CD14-positive monocyte (primary cell): ENCODE data around the gene MPDU1. TPM values are rescaled to one million over a fixed set of nuclear protein-coding genes. Genes with fewer than 3 reads are reported as not detected.

Experiments
- DNase-seq, 3 donors: peaks; one replicate each; pipeline ENCODE4 v3.0.0-alpha.2; 2011 to 2022
- H2AFZ ChIP-seq: 2 replicates; pipeline ENCODE4 v1.6.0; 2012; ENCODE audit warnings: mild to moderate bottlenecking, low read depth, low read length, inconsistent platforms; ENCODE audit not compliant: insufficient read depth, poor library complexity, severe bottlenecking
- H3K27ac ChIP-seq, 2 donors: 1 replicate in 1 of 2; 2 replicates in 1 of 2; pipeline ENCODE4 v1.5.1; 2012 to 2013; ENCODE audit warnings: low read length in 2 of 2, control low read depth in 1 of 2, inconsistent platforms in 1 of 2, low read depth in 1 of 2, mild to moderate bottlenecking in 1 of 2
- H3K27me3 ChIP-seq, 2 donors: one replicate each; pipeline versions ENCODE4 v1.6.0 to v1.6.1; 2011 to 2013; ENCODE audit warnings: low read length in 2 of 2; ENCODE audit not compliant: control insufficient read depth in 2 of 2, insufficient read depth in 2 of 2
- H3K36me3 ChIP-seq, 2 donors: replicated peaks in 1 of 2; 1 replicate in 1 of 2; 2 replicates in 1 of 2; pipeline versions ENCODE4 v1.5.1 to v1.6.1; 2012 to 2013; ENCODE audit warnings: low read length in 2 of 2, control low read depth in 1 of 2, inconsistent platforms in 1 of 2, mild to moderate bottlenecking in 1 of 2; ENCODE audit not compliant: insufficient read depth in 2 of 2, control insufficient read depth in 1 of 2
- H3K4me1 ChIP-seq, 2 donors: 1 replicate in 1 of 2; 2 replicates in 1 of 2; pipeline versions ENCODE4 v1.5.1 to v1.6.1; 2012 to 2013; ENCODE audit warnings: low read length in 2 of 2, control low read depth in 1 of 2, inconsistent platforms in 1 of 2, mild to moderate bottlenecking in 1 of 2, moderate library complexity in 1 of 2; ENCODE audit not compliant: insufficient read depth in 2 of 2, control insufficient read depth in 1 of 2
- H3K4me2 ChIP-seq: replicated peaks from 2 replicates; pipeline ENCODE3; 2012; ENCODE audit warnings: low read length, moderate library complexity, mild to moderate bottlenecking; ENCODE audit not compliant: poor library complexity, severe bottlenecking; ENCODE audit errors: extremely low read depth
- H3K4me3 ChIP-seq, 3 experiments: fragments of 200-600 bp in 1 of 3; sonication (generic) in 1 of 3; replicated peaks in 1 of 3; 1 replicate in 2 of 3; 2 replicates in 1 of 3; pipeline ENCODE4 v1.5.1; 2011 to 2013; ENCODE audit warnings: low read length in 3 of 3, mild to moderate bottlenecking in 3 of 3, control low read depth in 2 of 3, low read depth in 2 of 3, inconsistent platforms in 1 of 3, moderate library complexity in 1 of 3
- H3K79me2 ChIP-seq: 2 replicates; pipeline ENCODE4 v1.6.0; 2012; ENCODE audit warnings: mild to moderate bottlenecking, control low read depth, inconsistent platforms, low read length, moderate library complexity; ENCODE audit not compliant: insufficient read depth
- H3K9ac ChIP-seq: 2 replicates; pipeline ENCODE4 v1.6.0; 2017; ENCODE audit warnings: low read length, mild to moderate bottlenecking; ENCODE audit not compliant: insufficient read depth, poor library complexity, severe bottlenecking
- H3K9me3 ChIP-seq, 2 donors: replicated peaks in 1 of 2; 1 replicate in 1 of 2; 2 replicates in 1 of 2; pipeline versions ENCODE4 v1.5.1 to v1.6.1; 2012 to 2013; ENCODE audit warnings: low read length in 2 of 2, control low read depth in 1 of 2; ENCODE audit not compliant: control insufficient read depth in 1 of 2, insufficient read depth in 1 of 2
- H4K20me1 ChIP-seq: 2 replicates; pipeline ENCODE4 v1.6.0; 2012; ENCODE audit warnings: mild to moderate bottlenecking, low read length, control low read depth, moderate library complexity; ENCODE audit not compliant: insufficient read depth
- H3K27ac Mint-ChIP-seq, 7 donors: one replicate each; pipeline ENCODE4 v1.8.0; 2020; ENCODE audit warnings: mild to moderate bottlenecking in 7 of 7, mixed read lengths in 7 of 7, moderate library complexity in 6 of 7, inconsistent platforms in 2 of 7
- H3K27me3 Mint-ChIP-seq, 3 donors: one replicate each; pipeline ENCODE4 v1.8.0; 2021 to 2022; ENCODE audit warnings: low read depth in 3 of 3, mild to moderate bottlenecking in 3 of 3, mixed read lengths in 3 of 3, moderate library complexity in 3 of 3, inconsistent platforms in 1 of 3
- H3K36me3 Mint-ChIP-seq, 2 donors: one replicate each; pipeline ENCODE4 v1.8.0; 2020; ENCODE audit warnings: mixed read lengths in 2 of 2, inconsistent platforms in 1 of 2, mild to moderate bottlenecking in 1 of 2
- H3K4me1 Mint-ChIP-seq: one replicate; pipeline ENCODE4 v1.8.0; 2020; ENCODE audit warnings: mild to moderate bottlenecking, mixed read lengths
- H3K4me3 Mint-ChIP-seq, 2 donors: one replicate each; pipeline ENCODE4 v1.8.0; 2020; ENCODE audit warnings: mild to moderate bottlenecking in 2 of 2, mixed read lengths in 2 of 2, moderate library complexity in 1 of 2
- H3K9me3 Mint-ChIP-seq, 7 donors: one replicate each; pipeline ENCODE4 v1.8.0; 2020 to 2022; ENCODE audit warnings: mixed read lengths in 7 of 7, mild to moderate bottlenecking in 6 of 7, moderate library complexity in 6 of 7, inconsistent platforms in 2 of 7
- WGBS: methylation state at CpG from one replicate; pipeline ENCODE4 v1.1.5; 2013; ENCODE audit warnings: missing lambda C conversion rate; ENCODE audit not compliant: insufficient coverage; 5-methylcytosine and 5-hydroxymethylcytosine counted together
- intact Hi-C, 2 donors: fragments of 100-400 bp; cut with micrococcal nuclease; formaldehyde crosslinking; loops; one replicate each; pipeline versions ENCODE4 v1.15.0 to v1.15.1; 2023
- polyA plus RNA-seq, 3 donors: library from polyadenylated mRNA; depleted of rRNA in 1 of 3; unstranded in 2 of 3; stranded (reverse) in 1 of 3; fragments of 300-500 nt in 2 of 3; fragments of >200 nt in 1 of 3; fragmentation: Illumina TruSeq in 2 of 3; gene quantifications; 1 replicate in 2 of 3; 2 replicates in 1 of 3; pipeline ENCODE4 v1.2.3, GENCODE V29; 2012 to 2021
- TF ChIP-seq, protein P1 (sequence below): fragments of 200-600 bp; IDR thresholded peaks from one replicate; pipeline ENCODE4 v1.8.0; 2022; ENCODE audit warnings: antibody characterized with exemption, mild to moderate bottlenecking

Gene MPDU1
- polyA plus RNA-seq, 3 donors, result 100 to 107 (median 103) TPM

- 12% methylated on average over 20 of the region's 20 CpGs for WGBS
- H4K20me1 ChIP-seq, result peaks cover 42% of the 10 kb centered on the region
- peaks cover 52% of the 10 kb centered on the region for H3K79me2 ChIP-seq
- no peaks in the 10 kb centered on the region for H3K9me3 Mint-ChIP-seq
- H3K27me3 Mint-ChIP-seq, result peaks cover 0 to 2% (median 1%) of the 10 kb centered on the region in 3 donors
- peak overlapping the region; percentile 68 to 92 (median 85) for H3K27ac Mint-ChIP-seq
- peak overlapping the region; percentile 59 to 82 (median 76) for H3K4me3 ChIP-seq
- H3K9me3 ChIP-seq, result no peaks in the 10 kb centered on the region
- H3K4me2 ChIP-seq, result peak overlapping the region; percentile 89
- peaks cover 3 to 12% of the 10 kb centered on the region in 2 donors for H3K36me3 ChIP-seq
- peak overlapping the region; percentile 85 for H3K9ac ChIP-seq
- peak overlapping the region; percentile 76 for H2AFZ ChIP-seq
- TF ChIP-seq, protein P1, sequence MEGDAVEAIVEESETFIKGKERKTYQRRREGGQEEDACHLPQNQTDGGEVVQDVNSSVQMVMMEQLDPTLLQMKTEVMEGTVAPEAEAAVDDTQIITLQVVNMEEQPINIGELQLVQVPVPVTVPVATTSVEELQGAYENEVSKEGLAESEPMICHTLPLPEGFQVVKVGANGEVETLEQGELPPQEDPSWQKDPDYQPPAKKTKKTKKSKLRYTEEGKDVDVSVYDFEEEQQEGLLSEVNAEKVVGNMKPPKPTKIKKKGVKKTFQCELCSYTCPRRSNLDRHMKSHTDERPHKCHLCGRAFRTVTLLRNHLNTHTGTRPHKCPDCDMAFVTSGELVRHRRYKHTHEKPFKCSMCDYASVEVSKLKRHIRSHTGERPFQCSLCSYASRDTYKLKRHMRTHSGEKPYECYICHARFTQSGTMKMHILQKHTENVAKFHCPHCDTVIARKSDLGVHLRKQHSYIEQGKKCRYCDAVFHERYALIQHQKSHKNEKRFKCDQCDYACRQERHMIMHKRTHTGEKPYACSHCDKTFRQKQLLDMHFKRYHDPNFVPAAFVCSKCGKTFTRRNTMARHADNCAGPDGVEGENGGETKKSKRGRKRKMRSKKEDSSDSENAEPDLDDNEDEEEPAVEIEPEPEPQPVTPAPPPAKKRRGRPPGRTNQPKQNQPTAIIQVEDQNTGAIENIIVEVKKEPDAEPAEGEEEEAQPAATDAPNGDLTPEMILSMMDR, result no peak
- no peaks in the 10 kb centered on the region for H3K27me3 ChIP-seq
- peak overlapping the region; percentile 14 to 69 for H3K27ac ChIP-seq
- H3K36me3 Mint-ChIP-seq, result peaks cover 9 to 18% of the 10 kb centered on the region in 2 donors
- H3K4me1 Mint-ChIP-seq, result peaks cover 38% of the 10 kb centered on the region
- no peak for DNase-seq
- intact Hi-C loops, result loop anchor here in 1 of 2 donors (2.0 kb wide), 1 partner anchor 73 kb away; the partner anchor contains the start of gene TP53
- peaks cover 25 to 34% of the 10 kb centered on the region in 2 donors for H3K4me1 ChIP-seq
- peak overlapping the region; percentile 83 to 92 for H3K4me3 Mint-ChIP-seq
Observed at GRCh38 chr17:7613769-7614424, 30.2 kb downstream of the MPDU1 start.

- peaks cover 35% of the 10 kb centered on the region for H3K4me1 Mint-ChIP-seq
- H3K27me3 ChIP-seq, result no peaks in the 10 kb centered on the region
- H3K27ac ChIP-seq, result peak within 1 kb of the TSS; percentile 73 to 75
- WGBS, result under 1% methylated on average over 80 of the region's 93 CpGs
- H3K9me3 ChIP-seq, result no peaks in the 10 kb centered on the region
- H3K36me3 ChIP-seq, result peaks cover 0 to 12% of the 10 kb centered on the region in 2 donors
- no peaks in the 10 kb centered on the region for H3K9me3 Mint-ChIP-seq
- H3K4me3 ChIP-seq, result peak within 1 kb of the TSS; percentile 59 to 82 (median 76)
- peaks cover 45% of the 10 kb centered on the region for H3K79me2 ChIP-seq
- H3K4me1 ChIP-seq, result peaks cover 25 to 34% of the 10 kb centered on the region in 2 donors
- H3K4me2 ChIP-seq, result peak within 1 kb of the TSS; percentile 89
- peak; percentile 99 to 100 (median 100) for DNase-seq
- H3K9ac ChIP-seq, result peak within 1 kb of the TSS; percentile 85
- peak within 1 kb of the TSS; percentile 80 for H2AFZ ChIP-seq
- H4K20me1 ChIP-seq, result peaks cover 34% of the 10 kb centered on the region
- H3K4me3 Mint-ChIP-seq, result peak within 1 kb of the TSS; percentile 83 to 92
- TF ChIP-seq, protein P1, result peak; percentile 36
- intact Hi-C loops, result loop anchor here in 1 of 2 donors (2.0 kb wide), 1 partner anchor 72 kb away; the partner anchor contains the start of gene TP53
- peaks cover 6 to 13% of the 10 kb centered on the region in 2 donors for H3K36me3 Mint-ChIP-seq
- peaks cover 0 to 5% (median 1%) of the 10 kb centered on the region in 3 donors for H3K27me3 Mint-ChIP-seq
- H3K27ac Mint-ChIP-seq, result peak within 1 kb of the TSS; percentile 85 to 93 (median 91)
Observed at GRCh38 chr17:7614425-7615264, 31.0 kb downstream of the MPDU1 start, which contains the start of gene FXR2. FXR2 (minus strand) TSS chr17:7614897; CDS start chr17:7614532, 365 bp downstream.
